Epidermal melanocyte (primary cell): ENCODE data around the gene GDF9.
"Not testable (repeated sequence)": the region's sequence is repeated elsewhere in the genome, so short reads cannot be mapped to it uniquely, and the experiment has no call there.

Experiments used
- DNase-seq: peaks from one replicate; pipeline ENCODE4 v3.0.0; 2011; ENCODE audit warnings: low spot score; ENCODE audit not compliant: insufficient read length

Gene GDF9

GRCh38 chr5:132873119-132873929 is 7.1 kb upstream of the GDF9 start, which contains the start of gene LEAP2:
TSS of gene LEAP2 (plus strand) at chr5:132873668. CDS start at chr5:132873695, 27 bp downstream.
- no peak for DNase-seq

DNA sequence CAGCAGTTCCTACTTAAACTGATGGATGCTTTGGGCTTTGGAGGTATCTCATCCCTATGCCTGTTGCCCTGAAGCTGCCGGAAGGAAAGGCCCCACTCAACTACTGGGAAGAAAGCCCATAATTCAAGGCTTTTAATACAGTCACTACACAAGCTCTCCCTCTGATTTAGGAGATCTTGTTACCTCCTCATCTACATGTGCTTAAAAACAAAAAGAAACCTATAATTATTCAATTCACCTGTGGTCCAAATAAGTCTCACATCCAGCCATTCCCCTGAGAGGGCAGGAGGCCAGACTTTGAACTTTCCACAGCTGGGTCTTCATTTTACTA is 6.5 kb upstream of the GDF9 start:
- DNase-seq = no peak

DNA sequence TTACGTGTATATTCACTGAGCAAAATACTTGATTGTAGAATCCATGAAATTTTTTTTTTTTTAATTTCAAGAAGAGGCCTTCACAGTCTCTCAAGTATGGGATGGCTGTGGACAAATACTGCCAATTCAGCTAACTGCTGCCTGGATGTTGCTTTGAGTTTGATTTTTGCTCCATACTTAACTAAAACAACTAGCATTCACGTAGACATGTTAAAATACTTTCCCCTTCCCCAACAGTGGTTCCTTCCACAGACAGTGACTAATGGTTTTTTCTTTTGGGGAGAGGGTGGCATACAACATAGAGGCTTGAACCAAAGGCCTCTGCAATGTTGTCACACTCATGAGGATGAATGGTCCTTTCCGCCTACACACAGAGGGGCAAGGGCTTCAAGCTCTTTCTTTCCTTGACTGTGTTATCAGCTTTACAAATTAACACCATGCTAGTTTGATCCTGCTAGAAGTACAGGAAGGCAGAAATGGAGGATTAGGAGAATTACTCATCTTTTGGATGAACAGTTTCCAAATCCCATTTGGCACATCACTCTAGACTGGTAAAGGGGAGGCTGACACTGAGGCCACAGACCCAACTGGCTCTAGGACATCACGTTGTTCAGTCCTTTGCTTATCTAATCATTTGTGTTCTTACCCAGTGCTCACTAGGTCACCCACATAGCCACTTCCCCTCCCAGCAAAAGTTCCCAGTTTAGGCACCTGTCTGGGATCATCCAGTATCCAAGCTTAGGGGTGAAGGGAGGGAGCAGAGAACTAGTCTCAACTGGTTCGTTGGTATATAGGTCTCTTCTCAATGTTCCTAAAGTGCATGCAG is 5.4 kb upstream of the GDF9 start:
- DNase-seq = no peak

DNA sequence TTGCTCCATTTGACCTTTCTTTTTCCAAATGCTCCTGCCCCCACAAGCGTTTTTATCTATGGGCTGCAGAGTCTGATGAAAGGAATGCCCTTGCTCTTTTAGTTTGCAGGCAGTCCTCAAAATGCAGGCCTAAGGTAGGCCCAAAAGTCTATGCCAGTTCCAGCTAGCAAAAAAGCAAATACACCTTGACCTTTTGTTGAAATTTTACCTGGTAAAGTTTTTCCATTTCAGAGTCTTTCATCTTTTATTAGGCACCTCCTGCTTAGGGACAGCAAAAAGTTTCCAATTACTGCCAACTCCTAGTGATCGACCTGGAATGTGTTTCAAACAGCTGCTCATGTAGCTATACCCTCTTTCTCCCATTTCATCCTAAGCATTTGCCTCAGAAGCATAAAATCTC is 4.5 kb upstream of the GDF9 start:
- DNase-seq = no peak

GRCh38 chr5:132868754-132869153 is 2.5 kb upstream of the GDF9 start:
- no peak for DNase-seq

GRCh38 chr5:132867046-132867451 is 780 bp upstream of the GDF9 start:
- DNase-seq = no peak

DNA sequence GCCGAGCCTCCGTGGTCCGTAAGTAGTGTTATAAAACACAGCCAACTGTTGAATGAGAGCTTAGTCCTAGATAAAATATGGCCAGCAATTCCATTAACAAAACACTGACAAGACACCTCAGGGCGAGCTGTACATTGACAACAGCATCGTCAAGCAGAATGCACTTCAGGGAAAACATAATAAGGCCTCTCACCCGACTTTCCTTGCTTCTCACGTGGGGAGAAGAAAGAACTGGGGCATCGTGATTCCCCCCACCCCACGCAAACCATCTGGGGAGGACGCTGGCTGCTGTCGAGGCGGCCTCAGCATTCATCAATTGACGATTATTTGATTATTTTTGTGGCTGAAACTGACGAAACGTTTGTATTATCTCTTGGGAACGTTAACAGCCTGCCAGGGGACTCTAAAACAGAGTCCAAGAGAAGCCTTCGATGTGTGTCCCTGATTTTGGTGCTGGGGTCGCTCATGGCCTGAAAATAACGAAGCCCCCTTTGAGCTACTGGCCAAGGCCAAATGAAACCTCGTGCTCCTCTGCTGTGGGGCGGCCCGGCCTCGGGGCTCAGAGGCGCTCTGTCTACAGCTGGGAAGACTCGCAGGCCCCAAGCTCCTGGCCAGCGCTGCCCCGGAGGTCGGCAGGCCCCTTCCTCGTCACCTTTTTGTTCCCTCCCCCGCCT is 464 bp downstream of the GDF9 start:
- DNase-seq = no peak

- no peak for DNase-seq
These were observed 5.5 kb downstream of the GDF9 start for GRCh38 chr5:132860742-132861141.

- DNase-seq = no peak
These were observed 6.3 kb downstream of the GDF9 start for GRCh38 chr5:132859889-132860437.

- no peak for DNase-seq
These were observed 10.3 kb downstream of the GDF9 start for GRCh38 chr5:132856011-132856410.

- DNase-seq = not testable (repeated sequence)
These were observed 11.3 kb downstream of the GDF9 start for GRCh38 chr5:132854992-132855391.

GRCh38 chr5:132854301-132854700 is 12.0 kb downstream of the GDF9 start:
- DNase-seq = no peak

DNA sequence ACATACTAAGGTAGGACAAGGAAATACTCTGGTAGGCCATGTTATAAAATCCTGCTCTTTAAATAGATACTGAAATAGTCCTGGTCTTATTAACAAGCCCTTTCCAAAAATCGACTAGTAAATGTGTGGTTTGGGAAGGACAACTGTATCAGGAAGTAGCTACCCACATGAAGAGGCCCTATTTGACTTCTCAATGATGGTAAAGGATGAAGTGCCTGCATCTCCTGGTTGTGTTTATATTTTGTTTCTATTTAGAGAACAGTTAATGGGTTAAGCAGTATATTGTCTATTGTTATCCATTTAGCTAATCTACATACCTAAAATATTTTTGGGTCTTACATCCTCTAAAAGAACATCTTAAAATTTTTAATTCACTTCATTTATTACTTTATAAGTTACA is 12.5 kb downstream of the GDF9 start:
- no peak for DNase-seq

GRCh38 chr5:132853323-132853722 is 12.9 kb downstream of the GDF9 start:
- no peak for DNase-seq

DNA sequence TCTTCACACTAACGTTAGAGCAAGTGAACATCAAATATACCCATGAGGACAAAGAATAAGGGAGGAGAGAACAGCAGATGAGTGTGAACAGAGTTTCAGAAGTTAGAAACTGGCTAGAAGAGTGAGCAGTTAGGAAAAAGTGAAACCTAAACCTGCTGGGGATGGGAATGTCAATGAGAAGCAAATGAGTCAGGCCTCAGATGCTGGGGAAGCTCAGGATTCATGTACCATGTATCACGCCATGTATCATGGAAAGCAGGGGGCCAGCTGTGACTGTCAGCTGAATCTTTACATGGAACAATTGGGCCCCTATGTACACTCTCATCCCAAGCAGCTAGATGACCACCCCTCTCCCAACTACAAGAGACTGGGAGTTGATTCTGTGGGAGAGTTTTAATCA is 16.2 kb downstream of the GDF9 start:
- DNase-seq = no peak

DNA sequence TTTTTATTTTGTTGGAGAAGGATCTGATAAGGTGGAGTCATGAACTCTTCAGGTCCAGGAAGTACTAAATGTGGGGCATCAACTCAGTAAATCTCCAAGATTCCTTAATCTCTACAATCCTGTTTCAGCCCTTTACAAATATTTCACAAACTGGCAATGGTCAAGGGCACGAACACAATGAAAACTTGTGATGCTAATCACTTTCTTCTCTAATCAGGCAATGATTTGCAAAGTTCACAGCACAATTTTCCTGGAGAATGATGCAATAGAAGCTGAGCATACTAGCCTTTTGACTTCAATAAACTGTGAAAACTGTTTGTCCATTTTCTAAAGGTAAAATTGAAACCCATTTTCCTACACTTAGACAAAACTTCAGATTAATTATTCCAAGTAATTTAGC is 16.9 kb downstream of the GDF9 start:
- DNase-seq = no peak

GRCh38 chr5:132848270-132848669 is 18.0 kb downstream of the GDF9 start:
- no peak for DNase-seq

GRCh38 chr5:132841305-132841704 is 25.0 kb downstream of the GDF9 start:
- DNase-seq = no peak

- DNase-seq = no peak
These were observed 25.4 kb downstream of the GDF9 start for GRCh38 chr5:132840896-132841295.

DNA sequence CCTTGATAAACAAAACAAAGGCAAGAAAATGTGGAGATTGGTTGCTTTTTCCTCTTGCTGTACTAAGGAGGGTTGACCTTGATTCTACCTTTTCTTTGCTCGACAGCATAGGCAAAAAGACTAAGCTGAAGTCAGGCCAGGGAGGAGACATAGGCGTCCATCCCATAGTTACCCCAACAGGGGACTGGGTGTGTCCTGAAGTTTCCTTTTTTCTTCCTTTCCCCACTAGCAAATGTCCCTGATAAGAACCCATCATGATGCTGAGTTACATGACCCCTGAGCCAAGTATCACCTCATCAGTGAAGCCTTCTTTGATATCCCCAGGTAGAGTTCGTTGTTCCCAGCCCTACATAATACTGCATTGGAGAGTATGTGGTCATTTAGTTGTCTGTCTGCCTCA is 26.0 kb downstream of the GDF9 start:
- no peak for DNase-seq

GRCh38 chr5:132839426-132840301 is 26.6 kb downstream of the GDF9 start:
- DNase-seq = no peak
